HL-60/S4 (cell line): ENCODE measurements around the gene DENND5B.
"Not testable (repeated sequence)": the region's sequence is repeated elsewhere in the genome, so short reads cannot be mapped to it uniquely, and the experiment has no call there.

Experiments
- in situ Hi-C: fragments of 300-500 bp; cut with MboI; formaldehyde crosslinking; loops from 2 replicates; pipeline ENCODE4 v1.14.3; 2022; ENCODE audit warnings: low sequenced_read_pairs

Gene DENND5B

DNA sequence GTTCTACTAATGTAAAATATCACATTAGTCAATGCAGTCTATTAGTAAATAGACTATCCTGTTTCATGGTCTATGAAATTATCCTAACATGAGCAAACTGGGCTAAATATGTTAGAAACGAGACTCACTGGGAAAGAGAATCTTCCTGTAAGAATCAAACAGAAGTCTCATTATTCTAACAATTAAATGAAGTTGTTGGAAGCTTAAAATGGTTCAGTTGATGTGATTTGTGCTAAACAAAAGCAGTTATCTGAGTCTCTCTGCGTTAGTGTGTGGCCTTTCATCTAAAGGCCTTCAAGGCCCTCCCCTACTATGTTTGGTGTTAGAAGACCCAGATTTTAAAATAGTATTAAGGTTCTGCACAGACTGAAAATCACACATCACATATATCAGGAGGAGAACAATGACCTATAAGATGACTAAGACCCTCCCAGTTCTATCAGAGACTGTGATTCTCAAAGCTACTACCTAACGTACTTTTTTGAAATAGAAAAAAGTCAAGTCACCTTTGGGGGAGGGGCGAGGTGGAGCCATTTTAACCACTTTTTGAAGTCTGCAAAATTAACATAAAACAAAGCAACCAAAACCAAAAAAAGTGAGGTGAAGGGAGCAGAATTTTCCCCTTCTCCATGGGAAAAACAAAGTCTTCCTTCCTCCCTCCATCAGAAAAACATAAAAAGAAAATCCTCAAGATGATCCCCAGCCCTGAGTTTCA, 82.3 kb downstream of the DENND5B start:
- in situ Hi-C loops = no loop called here

DNA sequence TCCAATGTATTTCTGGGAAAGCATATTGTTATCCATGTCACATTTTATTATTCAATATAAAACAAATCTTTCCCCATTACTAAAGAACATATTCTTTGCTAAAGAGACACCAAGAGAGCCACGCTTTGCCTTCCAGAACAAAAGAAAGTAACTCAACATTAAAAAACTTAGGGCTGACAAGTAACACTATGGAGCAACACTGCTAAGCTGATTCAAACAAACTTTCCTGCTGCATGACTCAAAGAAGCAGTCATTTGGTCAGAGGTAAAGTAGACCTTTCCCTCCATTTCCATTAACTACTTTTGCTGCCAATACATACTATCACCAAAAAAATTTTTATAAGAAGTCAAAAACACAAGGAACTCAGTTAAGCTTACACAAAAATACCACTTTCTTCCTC, 83.0 kb downstream of the DENND5B start:
- in situ Hi-C loops = no loop called here

DNA sequence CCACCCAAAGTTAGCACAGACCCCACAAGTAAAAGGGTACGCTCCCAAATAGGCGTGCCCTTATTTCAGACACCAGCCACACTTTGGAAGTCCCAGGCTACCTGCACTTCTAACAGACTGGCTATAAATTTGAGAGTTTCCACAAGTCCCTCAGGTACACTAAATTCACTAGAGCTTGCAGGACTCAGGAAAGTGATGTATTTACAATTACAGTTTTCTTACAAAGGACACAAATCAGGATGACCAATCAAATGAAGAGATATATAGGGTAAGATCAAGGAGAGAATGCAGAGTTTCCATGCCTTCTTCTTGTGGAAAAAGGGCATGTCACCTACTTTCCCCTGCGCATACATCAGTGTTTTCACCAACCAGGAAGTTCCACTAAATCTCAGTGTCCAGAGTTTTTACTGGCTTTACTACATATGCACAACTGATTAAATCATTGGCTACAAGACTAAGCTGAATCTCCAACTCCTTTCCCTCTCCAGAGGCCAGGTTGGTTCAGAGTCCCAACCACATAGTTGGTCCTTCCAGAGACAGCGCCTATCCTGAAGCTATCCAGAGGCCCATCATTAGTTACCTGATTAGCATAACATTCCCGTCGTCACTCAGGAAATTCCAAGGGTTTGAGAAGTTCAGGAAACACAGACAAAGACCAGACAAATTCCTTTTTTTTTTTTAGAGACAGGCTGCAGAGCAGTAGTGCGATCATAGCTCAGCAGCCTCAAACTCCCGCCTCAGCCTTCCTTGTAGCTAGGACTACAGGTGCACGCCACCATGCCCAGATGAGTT, 84.2 kb downstream of the DENND5B start:
- in situ Hi-C loops = no loop called here

DNA sequence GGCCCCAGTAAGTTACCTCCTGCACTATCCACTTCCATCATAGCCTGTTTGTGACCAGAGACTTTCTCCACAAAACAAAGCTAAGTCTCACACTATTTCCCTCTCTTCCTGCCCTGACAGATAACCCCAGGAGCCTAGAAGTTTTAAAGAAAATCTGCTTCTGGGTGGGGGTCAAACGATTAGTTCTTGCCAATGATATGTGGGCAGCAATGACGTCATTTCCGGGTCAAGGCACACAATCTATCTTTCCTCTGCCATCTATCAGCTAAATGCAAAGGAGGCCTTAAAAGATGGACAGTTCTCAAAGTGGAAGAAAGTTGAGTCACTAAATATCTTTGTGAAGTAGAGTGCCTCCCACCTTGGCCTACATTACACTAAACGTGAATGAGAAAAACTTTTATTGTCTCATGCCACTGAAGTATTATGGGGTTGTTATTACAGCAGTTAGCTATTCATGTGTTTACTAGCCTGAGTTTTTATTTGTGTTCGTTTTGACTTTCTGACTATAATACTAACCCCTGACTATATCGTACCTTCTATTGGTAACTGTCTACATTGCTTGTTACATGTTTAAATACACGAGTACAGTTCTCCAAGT, 86.2 kb downstream of the DENND5B start:
- in situ Hi-C loops = no loop called here

DNA sequence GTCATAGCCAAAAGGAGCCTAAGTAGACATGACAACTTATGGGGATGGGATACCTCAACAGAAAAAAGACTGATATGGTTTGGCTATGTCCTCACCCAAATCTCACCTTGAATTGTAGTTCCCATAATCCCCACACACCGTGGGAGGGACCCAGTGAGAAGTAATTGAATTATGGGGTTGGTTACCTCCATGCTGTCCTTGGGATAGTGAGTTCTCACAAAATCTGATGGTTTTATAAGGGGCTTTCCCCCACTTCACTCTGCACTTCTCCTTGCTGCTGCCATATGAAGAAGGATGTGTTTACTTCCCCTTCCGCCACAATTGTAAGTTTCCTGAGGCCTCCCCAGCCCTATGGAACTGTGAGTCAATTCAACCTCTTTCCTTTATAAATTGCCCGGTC, 89.9 kb downstream of the DENND5B start:
- in situ Hi-C loops = not testable (repeated sequence)

DNA sequence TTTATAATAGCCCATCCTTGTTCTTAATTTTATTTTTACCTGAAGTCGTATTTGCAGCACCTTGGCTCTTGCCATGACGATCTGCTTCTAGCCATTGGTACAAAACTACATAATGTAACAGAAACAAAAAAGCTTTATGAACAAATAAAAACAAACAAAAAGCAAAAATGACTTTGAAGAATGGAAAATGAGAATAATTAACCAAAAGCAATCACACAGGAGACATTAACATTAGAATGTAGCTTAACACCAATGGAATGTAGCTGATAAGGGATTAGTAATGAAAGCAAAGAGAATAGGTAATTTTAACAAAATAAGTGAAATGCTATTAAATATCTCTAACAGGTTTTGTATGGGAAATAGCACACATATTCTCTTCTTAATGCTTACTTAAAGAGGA, 91.4 kb downstream of the DENND5B start:
- in situ Hi-C loops = no loop called here

DNA sequence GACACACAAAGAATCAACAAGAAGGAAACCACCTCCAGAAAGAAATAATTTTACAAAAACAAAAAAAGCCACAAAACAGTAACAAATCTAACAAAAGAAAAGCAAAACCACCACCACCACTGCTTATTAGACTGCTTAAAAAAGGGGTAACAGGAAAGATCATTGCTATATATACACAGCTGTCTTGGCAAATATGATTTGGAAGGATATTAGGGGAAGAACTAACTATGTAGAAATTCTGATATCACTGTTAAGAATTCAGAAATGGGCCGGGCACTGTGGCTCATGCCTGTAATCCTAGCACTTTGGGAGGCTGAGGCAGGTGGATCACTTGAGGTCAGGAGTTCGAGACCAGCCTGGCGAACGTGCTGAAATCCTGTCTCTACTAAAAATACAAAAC, 92.5 kb downstream of the DENND5B start:
- in situ Hi-C loops = no loop called here

DNA sequence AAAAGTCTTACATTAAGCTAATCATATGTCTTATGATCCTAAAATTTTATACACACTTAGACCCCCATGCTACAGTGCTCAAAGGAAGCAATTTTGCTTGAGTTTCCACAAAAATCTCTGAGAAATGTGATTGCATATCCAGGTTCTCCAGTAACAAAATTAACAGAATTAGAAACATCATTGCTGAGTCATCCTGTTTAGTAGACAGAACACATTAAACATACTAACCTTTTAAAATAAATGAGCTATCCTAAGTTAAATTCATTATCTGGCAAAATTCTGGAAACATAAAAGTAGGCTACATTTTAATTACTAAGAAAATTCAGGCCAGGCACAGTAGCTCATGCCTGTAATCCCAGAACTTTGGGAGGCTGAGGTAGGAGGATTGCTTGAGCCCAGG, 94.7 kb downstream of the DENND5B start:
- in situ Hi-C loops = no loop called here

DNA sequence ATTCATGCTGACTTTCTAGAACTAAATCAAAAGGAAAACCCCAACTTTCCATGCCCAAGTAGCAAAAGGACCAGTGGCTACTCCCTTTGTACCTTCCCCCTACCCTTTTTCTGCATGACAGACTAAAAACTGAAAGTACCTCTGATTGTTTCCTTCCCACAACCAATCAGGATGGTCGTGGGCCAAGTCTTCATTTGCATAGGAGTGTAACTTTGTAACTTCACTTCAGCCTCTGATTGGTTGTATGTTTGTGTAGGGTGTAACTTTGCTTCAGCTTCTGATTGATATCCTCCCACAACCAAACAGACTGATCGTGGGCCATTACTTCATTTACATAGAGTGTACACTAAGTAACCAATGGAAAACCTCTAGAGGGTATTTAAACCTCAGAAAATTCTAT, 96.5 kb downstream of the DENND5B start:
- in situ Hi-C loops = no loop called here

DNA sequence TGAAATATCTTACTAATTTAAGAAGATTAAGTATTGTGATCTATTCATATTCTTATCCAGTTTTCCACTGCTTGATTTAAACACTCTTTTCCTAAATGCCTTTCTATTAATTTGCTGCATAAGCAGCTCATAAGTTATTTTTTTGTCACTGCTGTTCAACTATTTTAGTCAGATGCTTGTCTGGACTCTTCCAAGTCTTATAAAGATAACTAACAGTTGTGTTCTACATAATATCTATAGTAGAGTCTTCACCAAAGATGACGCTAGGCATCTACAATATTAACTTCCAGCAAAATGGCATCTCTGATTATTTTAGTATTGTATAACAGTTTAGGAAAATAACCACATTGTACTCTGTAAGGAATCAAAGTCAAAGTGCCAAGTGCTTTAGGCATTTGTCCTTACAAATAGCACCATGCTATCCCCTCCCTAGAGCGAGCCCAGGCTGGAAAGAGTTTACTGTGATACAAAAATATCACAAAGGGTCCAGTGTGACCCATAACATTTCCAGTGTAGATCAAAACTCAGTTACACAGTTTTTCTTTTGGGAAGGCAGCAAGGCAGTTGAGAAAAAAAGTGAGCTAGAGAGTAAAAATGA, 98.2 kb downstream of the DENND5B start:
- in situ Hi-C loops = no loop called here

DNA sequence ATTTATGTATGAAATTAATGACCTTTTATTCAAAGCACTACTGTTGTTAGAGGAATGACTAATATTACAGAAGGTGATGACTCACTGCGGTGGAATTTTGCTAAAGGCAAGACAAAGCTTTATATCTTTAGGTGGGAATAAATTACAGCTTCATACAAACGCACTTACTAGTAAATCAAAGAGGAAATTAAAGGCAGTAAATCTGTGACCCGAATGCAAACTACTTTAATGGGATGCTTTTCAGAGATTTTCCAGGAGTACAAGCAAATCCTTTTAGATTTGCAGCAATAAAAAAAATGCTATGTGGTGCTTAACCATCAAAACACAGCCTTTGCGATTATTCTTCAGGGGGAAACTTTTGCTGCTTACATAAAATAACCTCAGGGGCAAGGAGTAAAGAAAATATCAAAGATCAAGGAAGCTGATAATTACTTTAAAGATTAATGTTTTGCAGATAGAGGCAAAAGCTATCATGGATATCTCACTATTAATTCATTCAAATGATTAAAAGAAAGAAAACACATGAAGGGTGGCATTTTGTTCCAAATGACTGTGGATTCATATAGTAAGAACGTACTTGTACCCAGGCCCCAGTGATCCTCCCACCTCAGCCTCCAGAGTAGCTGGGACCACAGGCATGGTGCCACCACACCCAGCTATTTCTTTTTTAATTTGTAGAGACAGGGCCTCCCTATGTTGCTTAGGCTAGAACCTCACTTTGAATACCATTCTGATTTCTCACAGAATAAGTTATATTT, 98.9 kb downstream of the DENND5B start:
- in situ Hi-C loops = no loop called here

DNA sequence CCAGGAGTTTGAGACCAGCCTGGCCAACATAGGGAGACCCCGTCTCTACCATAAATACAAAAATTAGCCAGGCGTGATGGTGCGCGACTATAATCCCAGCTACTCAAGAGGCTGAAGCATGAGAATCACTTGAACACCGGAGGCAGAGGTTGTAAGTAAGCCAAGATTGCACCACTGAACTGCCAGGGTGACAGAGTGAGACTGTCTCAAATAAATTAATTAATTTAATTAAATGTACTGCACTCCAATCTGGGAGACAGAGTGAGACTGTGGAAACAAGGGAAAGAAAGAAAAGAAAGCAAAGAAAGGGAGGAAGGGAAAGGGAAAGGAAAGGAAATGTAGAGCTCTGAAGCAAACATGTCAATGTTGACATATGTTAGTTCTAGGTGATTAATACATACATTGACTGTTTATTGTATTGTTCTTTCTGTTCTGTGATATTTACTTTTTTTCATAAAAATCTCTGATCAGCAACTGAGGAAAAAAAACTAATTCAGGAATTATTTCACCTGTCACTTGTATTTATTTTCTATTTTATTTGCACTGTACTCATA, 99.6 kb downstream of the DENND5B start:
- in situ Hi-C loops = no loop called here

DNA sequence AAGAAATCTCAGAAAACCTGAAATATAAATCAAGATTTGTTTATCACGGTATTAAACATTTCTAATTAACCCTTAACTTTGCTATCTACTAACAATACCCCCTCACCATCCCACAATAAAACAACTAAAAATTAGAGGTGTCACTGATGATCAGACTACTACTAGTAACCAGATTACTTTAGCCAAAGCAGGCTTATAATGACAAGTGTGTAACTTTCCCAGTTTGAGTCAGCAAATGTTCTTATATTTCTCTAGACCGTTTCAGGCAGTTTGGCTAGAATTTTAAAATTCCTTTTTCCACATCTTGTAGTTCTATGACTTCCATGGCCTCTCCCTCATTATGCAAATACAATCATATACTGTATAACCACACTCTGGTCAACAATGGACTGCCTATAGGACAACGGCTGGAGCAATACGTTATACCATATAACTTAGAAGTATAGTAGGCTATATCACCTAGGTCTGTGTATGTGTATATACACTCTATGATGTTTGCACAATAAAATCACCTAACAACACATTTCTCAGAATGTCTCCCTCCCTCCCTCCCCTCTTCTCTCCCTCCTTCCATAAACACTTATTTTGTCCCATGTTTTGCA, 102.1 kb downstream of the DENND5B start:
- in situ Hi-C loops = no loop called here

DNA sequence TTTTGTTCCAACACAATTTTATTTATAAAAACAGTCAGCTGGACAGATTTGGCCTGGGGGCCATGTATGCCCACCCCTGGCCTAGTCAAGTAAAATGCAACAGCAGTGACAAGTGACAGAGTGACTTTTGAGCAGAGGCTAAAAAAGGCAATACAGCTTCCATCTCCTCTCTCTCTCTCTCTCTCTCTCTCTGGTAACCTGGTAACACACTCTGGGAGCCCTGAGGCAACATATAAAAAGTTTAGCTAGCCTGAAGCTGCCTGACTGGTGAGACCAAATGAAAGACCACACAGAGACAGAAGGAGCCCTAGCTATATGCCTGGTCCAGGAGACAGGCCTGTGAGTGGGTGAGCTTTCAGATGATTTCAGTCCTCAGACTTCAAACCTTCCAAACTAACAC, 105.4 kb downstream of the DENND5B start:
- in situ Hi-C loops = no loop called here

DNA sequence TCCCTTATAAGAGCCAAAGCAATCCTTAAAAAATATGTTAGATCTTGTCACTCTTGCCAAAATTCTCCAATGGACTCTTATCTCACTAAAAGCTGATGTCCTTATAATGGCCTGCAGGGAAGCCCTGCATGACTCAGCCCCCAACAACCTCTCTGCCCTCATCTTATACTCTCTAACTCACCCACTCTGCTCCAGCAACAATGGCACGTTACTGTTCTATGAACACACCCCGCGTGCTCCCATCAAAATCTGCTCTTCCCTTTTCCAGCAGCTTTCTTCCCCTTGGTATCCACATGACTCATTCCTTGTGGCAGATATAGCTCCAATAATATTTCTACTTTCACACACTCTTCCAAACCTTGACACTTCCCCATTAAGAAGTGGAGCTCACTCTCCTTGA, 108.1 kb downstream of the DENND5B start:
- in situ Hi-C loops = no loop called here

DNA sequence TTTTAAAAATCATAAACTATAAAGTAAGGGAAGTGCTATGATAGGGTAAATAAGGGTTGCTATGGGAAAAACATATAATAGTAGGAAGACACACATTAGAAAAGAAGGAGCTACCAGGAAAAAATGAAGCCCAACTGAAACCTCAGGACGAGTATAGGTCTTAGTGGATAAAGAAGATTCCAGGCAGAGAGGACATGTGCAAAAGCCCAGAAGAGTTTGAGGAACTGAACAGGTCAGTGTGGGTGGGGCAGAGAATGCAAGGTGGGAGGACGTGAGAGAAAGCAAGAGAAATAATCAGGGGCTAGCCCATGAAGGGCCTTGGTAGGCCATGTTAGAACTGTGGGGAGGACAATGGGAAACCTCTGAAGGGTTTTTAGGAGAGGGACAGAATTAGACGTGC, 109.5 kb downstream of the DENND5B start:
- in situ Hi-C loops = no loop called here

DNA sequence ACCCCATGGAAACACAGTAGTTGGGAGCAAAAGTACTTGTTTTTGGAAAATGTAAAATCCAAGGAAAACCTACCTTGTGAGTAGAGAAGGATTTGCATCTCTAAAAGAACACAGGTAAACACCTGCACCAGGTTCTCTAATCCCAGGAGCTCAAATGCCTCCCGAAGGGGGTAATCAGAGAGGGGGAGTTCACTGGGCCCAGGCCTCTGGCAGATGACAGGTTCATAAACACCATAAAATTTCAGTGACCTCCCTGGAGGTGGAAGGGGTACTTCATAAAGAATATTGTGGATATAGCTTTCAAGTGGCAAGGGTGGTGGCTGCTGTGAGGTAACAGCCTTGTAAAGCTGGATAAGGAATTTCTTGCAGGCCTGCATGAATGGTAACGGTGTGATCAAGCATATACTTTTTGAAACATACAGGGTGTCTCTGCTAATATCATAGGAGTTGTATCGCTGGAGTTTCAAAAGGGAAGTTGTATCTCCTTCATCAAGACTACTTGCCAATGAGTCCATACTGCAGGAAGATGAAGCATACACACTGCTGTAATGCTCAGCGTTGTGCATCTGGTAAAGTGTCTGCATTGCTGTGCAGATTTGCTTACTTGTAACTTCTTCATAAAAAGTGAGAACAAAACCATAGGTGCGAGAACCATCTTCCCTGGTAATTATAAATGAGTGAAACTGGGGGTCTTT, 111.3 kb downstream of the DENND5B start:
- in situ Hi-C loops = no loop called here

DNA sequence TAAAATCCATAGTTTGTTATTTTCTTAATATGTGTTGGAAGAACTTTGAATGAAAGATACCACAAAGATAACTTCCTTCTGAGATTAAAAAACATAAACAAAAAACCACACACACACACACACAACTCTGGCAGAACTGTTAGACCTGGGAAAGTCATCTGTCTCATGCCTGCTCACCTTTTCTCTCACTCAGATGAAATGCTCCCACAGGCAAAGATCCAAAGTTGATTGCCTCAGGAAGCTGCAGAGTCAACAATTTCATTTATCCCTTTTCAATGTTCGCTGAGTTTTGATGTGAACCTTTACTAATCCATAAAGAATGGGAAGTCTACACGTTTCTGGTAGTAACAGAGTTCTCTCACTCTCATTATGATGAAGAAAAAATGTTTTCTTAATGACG, 112.0 kb downstream of the DENND5B start:
- in situ Hi-C loops = no loop called here

DNA sequence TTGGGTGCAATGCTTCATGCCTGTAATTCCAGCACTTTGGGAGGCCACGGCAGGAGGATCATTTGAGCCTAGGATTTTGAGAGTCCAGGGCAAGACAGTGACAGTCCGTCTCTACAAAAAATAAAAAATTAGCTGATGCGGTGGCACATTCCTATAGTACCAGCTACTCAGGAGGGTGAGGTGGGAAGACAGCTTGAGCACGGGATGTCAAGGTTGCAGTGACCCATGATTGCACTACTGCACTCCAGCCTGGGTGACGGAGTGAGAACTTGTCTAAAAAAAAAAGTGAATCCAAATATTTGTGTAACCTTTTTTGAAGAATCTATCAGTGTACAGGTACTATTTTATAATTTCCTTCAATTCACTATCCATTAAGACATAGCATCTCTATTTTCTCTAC, 112.5 kb downstream of the DENND5B start:
- in situ Hi-C loops = no loop called here

DNA sequence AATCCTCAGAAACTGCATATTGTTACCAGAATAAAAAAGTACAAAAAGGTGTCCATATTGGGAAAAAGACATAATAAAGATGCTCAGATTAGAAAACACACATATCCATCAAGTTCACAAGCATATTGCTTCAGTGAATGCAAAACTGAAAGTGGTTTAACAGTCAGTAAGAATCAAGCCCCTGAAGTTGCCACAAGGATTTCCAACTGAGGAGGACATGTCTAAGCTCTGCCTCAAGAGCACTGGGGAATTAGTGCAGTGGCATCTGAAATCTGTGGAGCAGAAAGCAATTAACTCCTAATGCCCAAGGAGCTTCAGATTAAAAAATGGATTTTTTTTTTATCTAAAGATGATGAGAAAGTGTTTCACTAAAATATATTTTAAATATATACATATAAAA, 113.2 kb downstream of the DENND5B start:
- in situ Hi-C loops = no loop called here
